Panc1 (cell line): Measurements from ENCODE around the gene CLDN5. TPM values are rescaled to one million over a fixed set of nuclear protein-coding genes. Genes with fewer than 3 reads are reported as not detected.
A peak's percentile ranks its signal among the peaks of the same experiment; 100 is the strongest.

Experiments used
- ATAC-seq: fragments of 200-7000 bp; cut with Tn5 transposase; 2 replicates; pipeline ENCODE4 v1.9.1; 2020; ENCODE audit warnings: mild to moderate bottlenecking, moderate library complexity
- BruUV-seq: library from RNA; stranded (reverse); fragments of 400-500 nt; replicated peaks from 2 replicates; lab custom pipeline; 2021; lab: Mats Ljungman, UMichigan
- CTCF ChIA-PET: fragments of 300-600 bp; sonication (Branson Sonifier 250); formaldehyde crosslinking; loops from one replicate; lab custom pipeline; 2022; ENCODE audit warnings: antibody characterized with exemption; lab: Charles Lee
- POLR2A ChIA-PET: fragments of 300-600 bp; sonication (Branson Sonifier 250); formaldehyde crosslinking; loops from one replicate; lab custom pipeline; 2022; ENCODE audit warnings: antibody characterized with exemption; lab: Charles Lee
- DNase-seq: peaks from one replicate; pipeline ENCODE4 v3.0.0-alpha.2; 2010; ENCODE audit warnings: low read depth, low spot score
- H3K27ac ChIP-seq: 2 replicates; pipeline ENCODE4 v1.5.1; 2011; ENCODE audit warnings: mild to moderate bottlenecking, low read length, inconsistent platforms
- H3K27me3 ChIP-seq: fragments of 200-500 bp; sonication (Bioruptor generic); 2 replicates; pipeline ENCODE4 v1.6.0; 2014; ENCODE audit warnings: low read length, inconsistent platforms; ENCODE audit not compliant: control insufficient read depth, insufficient read depth
- H3K36me3 ChIP-seq: fragments of 200-500 bp; sonication (Bioruptor generic); 2 replicates; pipeline ENCODE4 v1.5.1; 2014; ENCODE audit warnings: inconsistent platforms, mild to moderate bottlenecking, low read length, moderate library complexity; ENCODE audit not compliant: control insufficient read depth, insufficient read depth
- H3K4me1 ChIP-seq: 2 replicates; pipeline ENCODE4 v1.5.1; 2011; ENCODE audit warnings: inconsistent platforms, mild to moderate bottlenecking, low read length, moderate library complexity; ENCODE audit not compliant: control insufficient read depth, insufficient read depth
- H3K4me3 ChIP-seq, 2 experiments: 2 replicates each; pipeline ENCODE4 v1.5.1; 2011 to 2012; ENCODE audit warnings: low read depth in 2 of 2, low read length in 2 of 2, mild to moderate bottlenecking in 2 of 2, inconsistent platforms in 1 of 2, moderate library complexity in 1 of 2
- H3K9me3 ChIP-seq: fragments of 200-500 bp; sonication (Bioruptor generic); 2 replicates; pipeline ENCODE4 v1.5.1; 2014; ENCODE audit warnings: low read depth, mild to moderate bottlenecking, inconsistent platforms, low read length, moderate library complexity; ENCODE audit not compliant: control insufficient read depth, insufficient read depth
- CTCF ChIP-seq: fragments of 450-650 bp; IDR thresholded peaks from 2 replicates; pipeline ENCODE4 v1.5.1; 2017; ENCODE audit warnings: mild to moderate bottlenecking
- POLR2AphosphoS5 ChIP-seq: IDR thresholded peaks from 2 replicates; pipeline ENCODE4 v1.6.1; 2012; ENCODE audit warnings: mild to moderate bottlenecking, low read depth, low read length, moderate library complexity
- REST ChIP-seq, 2 experiments: IDR thresholded peaks; 2 replicates each; pipeline ENCODE4 v1.6.1; 2011 to 2012; ENCODE audit warnings: low read depth in 2 of 2, control low read depth in 1 of 2, low read length in 1 of 2, mild to moderate bottlenecking in 1 of 2, moderate library complexity in 1 of 2; ENCODE audit not compliant: insufficient read depth in 1 of 2
- SIN3A ChIP-seq: IDR thresholded peaks from 2 replicates; pipeline ENCODE4 v1.6.1; 2012; ENCODE audit warnings: low read depth, mild to moderate bottlenecking, low read length, moderate library complexity, borderline replicate concordance; ENCODE audit not compliant: insufficient read depth
- TCF7L2 ChIP-seq: IDR thresholded peaks from 2 replicates; pipeline ENCODE4 v1.6.1; 2011; ENCODE audit warnings: mild to moderate bottlenecking, low read depth, low read length, inconsistent platforms
- in situ Hi-C: cut with HindIII; loops from 2 replicates; pipeline ENCODE4 v1.10.0; 2016; ENCODE audit warnings: low sequenced_read_pairs, low pct_unique_long_range_greater_than_20kb
- intact Hi-C: fragments of 100-400 bp; cut with micrococcal nuclease; formaldehyde crosslinking; loops from one replicate; pipeline ENCODE4 v1.10.0; 2022; ENCODE audit not compliant: unreplicated experiment
- total RNA-seq: library from RNA; stranded (reverse); gene quantifications from one replicate; pipeline ENCODE4 v1.2.1, GENCODE V29; 2021; ENCODE audit not compliant: unreplicated experiment

The CLDN5 gene
- total RNA-seq, 1 experiment from 2014 or later = 0.18 TPM

GRCh38 chr22:19522190-19522880 lies 1.9 kb downstream of the CLDN5 start:
- BruUV-seq = no TSS peak
- no peak overlapping the region for H3K27ac ChIP-seq
- H3K4me1 ChIP-seq = no peaks in the 10 kb centered on the region
- ATAC-seq (peak; percentile 33; the same call in 1 of the 2 replicates), DNase-seq (no peak)
- TF ChIP-seq TCF7L2 (no peak), SIN3A (no peak)
- no peaks in the 10 kb centered on the region for H3K36me3 ChIP-seq
- CTCF ChIA-PET = no interaction called here
- in situ Hi-C loops (no loop called here), intact Hi-C loops (loop anchor here (10.0 kb wide), 1 partner anchor 102 kb away; no protein-coding TSS in a partner anchor)
- no peaks in the 10 kb centered on the region for H3K27me3 ChIP-seq
- H3K9me3 ChIP-seq = no peaks in the 10 kb centered on the region
- H3K4me3 ChIP-seq = no peak overlapping the region
- POLR2A ChIA-PET = no interaction called here

GRCh38 chr22:19520566-19521305 lies 3.5 kb downstream of the CLDN5 start:
- Histone ChIP-seq H3K36me3 (no peaks in the 10 kb centered on the region), H3K9me3 (no peaks in the 10 kb centered on the region), H3K4me3 (no peak overlapping the region), H3K27me3 (no peaks in the 10 kb centered on the region), H3K4me1 (no peaks in the 10 kb centered on the region), H3K27ac (no peak overlapping the region)
- DNase-seq = no peak
- ChIA-PET POLR2A (no interaction called here), CTCF (no interaction called here)
- intact Hi-C loops (loop anchor here (10.0 kb wide), 1 partner anchor 104 kb away; no protein-coding TSS in a partner anchor), in situ Hi-C loops (no loop called here)
- no TSS peak for BruUV-seq
- ATAC-seq = no peak
- TF ChIP-seq SIN3A (no peak), TCF7L2 (no peak), REST (IDR thresholded peaks at IDR 0.05; ENCODE audit: insufficient read depth in 1 of 2, low read depth in 2 of 2, low read length in 1 of 2) (no peak), POLR2AphosphoS5 (no peak)

GRCh38 chr22:19520007-19520406 lies 4.2 kb downstream of the CLDN5 start:
- H3K4me3 ChIP-seq = no peak overlapping the region
- H3K27ac ChIP-seq = no peak overlapping the region
- BruUV-seq = no TSS peak
- no peaks in the 10 kb centered on the region for H3K36me3 ChIP-seq
- TF ChIP-seq SIN3A (no peak), POLR2AphosphoS5 (no peak), CTCF (no peak), REST (IDR thresholded peaks at IDR 0.05; ENCODE audit: insufficient read depth in 1 of 2, low read depth in 2 of 2, low read length in 1 of 2) (no peak), TCF7L2 (no peak)
- DNase-seq (no peak), ATAC-seq (no peak)
- no peaks in the 10 kb centered on the region for H3K9me3 ChIP-seq
- CTCF ChIA-PET = no interaction called here
- H3K4me1 ChIP-seq = no peaks in the 10 kb centered on the region
- H3K27me3 ChIP-seq = no peaks in the 10 kb centered on the region
- in situ Hi-C loops = no loop called here
- POLR2A ChIA-PET = interaction anchor here (0.6 kb wide), 1 partner anchor 65 kb away, joined by 3 read pairs; no protein-coding TSS in a partner anchor
- intact Hi-C loops = loop anchor here (10.0 kb wide), 1 partner anchor 105 kb away; no protein-coding TSS in a partner anchor
